Measurements from ENCODE around the gene ALDH5A1. TPM values are rescaled to one million over a fixed set of nuclear protein-coding genes. Genes with fewer than 3 reads are reported as not detected.

The ALDH5A1 gene
- total RNA-seq, 2 experiments from 2014 or later = 180 to 260 TPM

GRCh38 chr6:24451581-24452388, 43.0 kb upstream of the ALDH5A1 start:
- CTCF ChIA-PET (ENCODE audit: unreplicated experiment) = no interaction called here
- peak; percentile 10 for DNase-seq (ENCODE audit: low spot score)
- Histone ChIP-seq H2AFZ (ENCODE audit: low read length) (no peak overlapping the region), H3K4me1 (ENCODE audit: insufficient read depth, low read length, poor library complexity, severe bottlenecking) (no peaks in the 10 kb centered on the region), H3K79me2 (ENCODE audit: insufficient read depth, low read depth, low read length) (no peaks in the 10 kb centered on the region), H4K20me1 (ENCODE audit: insufficient read depth, low read length) (no peaks in the 10 kb centered on the region), H3K9me3 (ENCODE audit: low read length) (no peaks in the 10 kb centered on the region), H3K9me2 (ENCODE audit: insufficient read depth, low read length) (no peaks in the 10 kb centered on the region), H3K4me2 (ENCODE audit: low read length) (no peak overlapping the region), H3K4me3 (ENCODE audit: low read depth, low read length, poor library complexity, severe bottlenecking) (no peak overlapping the region), H3K27ac (ENCODE audit: low read depth, low read length, poor library complexity, severe bottlenecking) (no peak overlapping the region), H3K36me3 (ENCODE audit: insufficient read depth, low read length) (peaks cover 42% of the 10 kb centered on the region)
- no TSS peak for BruUV-seq (replicated peaks)
- intact Hi-C loops (cut with micrococcal nuclease; ENCODE audit: unreplicated experiment) = no loop called here
- TF ChIP-seq EZH2phosphoT487 (IDR thresholded peaks at IDR 0.05; ENCODE audit: borderline replicate concordance, low read depth, low read length) (no peak), CTCF (conservative IDR thresholded peaks at IDR 0.05; ENCODE audit: low read length) (no peak)
- POLR2A ChIA-PET = interaction anchor here (0.6 to 1.9 kb wide), 2 partner anchors 7 to 585 kb away, joined by 4 to 5 read pairs; no protein-coding TSS in a partner anchor

GRCh38 chr6:24453921-24454320, 40.8 kb upstream of the ALDH5A1 start:
- no peaks in the 10 kb centered on the region for H3K9me2 ChIP-seq (ENCODE audit: insufficient read depth, low read length)
- POLR2A ChIA-PET = no interaction called here
- intact Hi-C loops (cut with micrococcal nuclease; ENCODE audit: unreplicated experiment) = no loop called here
- DNase-seq (ENCODE audit: low spot score) = no peak
- H3K4me1 ChIP-seq (ENCODE audit: insufficient read depth, low read length, poor library complexity, severe bottlenecking) = no peaks in the 10 kb centered on the region
- H3K79me2 ChIP-seq (ENCODE audit: insufficient read depth, low read depth, low read length) = no peaks in the 10 kb centered on the region
- H3K9me3 ChIP-seq (ENCODE audit: low read length) = no peaks in the 10 kb centered on the region
- TF ChIP-seq EZH2phosphoT487 (IDR thresholded peaks at IDR 0.05; ENCODE audit: borderline replicate concordance, low read depth, low read length) (no peak), CTCF (conservative IDR thresholded peaks at IDR 0.05; ENCODE audit: low read length) (no peak)
- H4K20me1 ChIP-seq (ENCODE audit: insufficient read depth, low read length) = no peaks in the 10 kb centered on the region
- no peak overlapping the region for H3K4me3 ChIP-seq (ENCODE audit: low read depth, low read length, poor library complexity, severe bottlenecking)
- CTCF ChIA-PET (ENCODE audit: unreplicated experiment) = no interaction called here
- H2AFZ ChIP-seq (ENCODE audit: low read length) = no peak overlapping the region
- no peak overlapping the region for H3K27ac ChIP-seq (ENCODE audit: low read depth, low read length, poor library complexity, severe bottlenecking)
- no TSS peak for BruUV-seq (replicated peaks)
- H3K36me3 ChIP-seq (ENCODE audit: insufficient read depth, low read length) = peaks cover 51% of the 10 kb centered on the region
- no peak overlapping the region for H3K4me2 ChIP-seq (ENCODE audit: low read length)

- no TSS peak for BruUV-seq (replicated peaks)
- Histone ChIP-seq H3K79me2 (ENCODE audit: insufficient read depth, low read depth, low read length) (no peaks in the 10 kb centered on the region), H4K20me1 (ENCODE audit: insufficient read depth, low read length) (no peaks in the 10 kb centered on the region), H3K9me2 (ENCODE audit: insufficient read depth, low read length) (no peaks in the 10 kb centered on the region), H3K36me3 (ENCODE audit: insufficient read depth, low read length) (peaks cover 57% of the 10 kb centered on the region), H3K4me2 (ENCODE audit: low read length) (no peak overlapping the region), H3K9me3 (ENCODE audit: low read length) (no peaks in the 10 kb centered on the region), H3K27ac (ENCODE audit: low read depth, low read length, poor library complexity, severe bottlenecking) (no peak overlapping the region), H3K4me1 (ENCODE audit: insufficient read depth, low read length, poor library complexity, severe bottlenecking) (no peaks in the 10 kb centered on the region), H3K4me3 (ENCODE audit: low read depth, low read length, poor library complexity, severe bottlenecking) (no peak overlapping the region), H2AFZ (ENCODE audit: low read length) (no peak overlapping the region)
- POLR2A ChIA-PET = interaction anchor here (0.6 kb wide), 1 partner anchor 19 kb away, joined by 4 read pairs; no protein-coding TSS in a partner anchor
- intact Hi-C loops (cut with micrococcal nuclease; ENCODE audit: unreplicated experiment) = no loop called here
- DNase-seq (ENCODE audit: low spot score) = no peak
- CTCF ChIA-PET (ENCODE audit: unreplicated experiment) = no interaction called here
- TF ChIP-seq CTCF (conservative IDR thresholded peaks at IDR 0.05; ENCODE audit: low read length) (no peak), EZH2phosphoT487 (IDR thresholded peaks at IDR 0.05; ENCODE audit: borderline replicate concordance, low read depth, low read length) (no peak)
Observed at GRCh38 chr6:24454452-24454851, 40.3 kb upstream of the ALDH5A1 start.

Data from OCI-LY7 (cell line).